ENCODE data around the gene SPIRE1.

GRCh38 chr18:12398625-12399024, 259.3 kb downstream of the SPIRE1 start:
- TF ChIP-seq POLR2A (IDR thresholded peaks at IDR 0.05; ENCODE audit: low read length) (no peak), GATA1 (IDR thresholded peaks at IDR 0.05; ENCODE audit: low read depth, low read length) (no peak)

All from erythroblast (primary cell).